ENCODE measurements around the gene MYLK. TPM values are rescaled to one million over a fixed set of nuclear protein-coding genes. Genes with fewer than 3 reads are reported as not detected.
A peak's percentile ranks its signal among the peaks of the same experiment; 100 is the strongest.

The MYLK gene
- total RNA-seq, 1 experiment from 2014 or later, result 52.7 TPM

GRCh38 chr3:123877965-123878364, 6.2 kb downstream of the MYLK start:
- DNase-seq (ENCODE audit: low read depth), result no peak

GRCh38 chr3:123877466-123877865, 6.7 kb downstream of the MYLK start:
- no peak for DNase-seq (ENCODE audit: low read depth)

- DNase-seq (ENCODE audit: low read depth), result no peak
Measured at GRCh38 chr3:123876858-123877257, 7.3 kb downstream of the MYLK start.

- DNase-seq (ENCODE audit: low read depth), result no peak
Measured at GRCh38 chr3:123872621-123873020, 11.5 kb downstream of the MYLK start.

GRCh38 chr3:123871946-123872345, 12.2 kb downstream of the MYLK start:
- no peak for DNase-seq (ENCODE audit: low read depth)

GRCh38 chr3:123870033-123870432, 14.1 kb downstream of the MYLK start:
- peak; percentile 74 for DNase-seq (ENCODE audit: low read depth)

- no peak for DNase-seq (ENCODE audit: low read depth)
Measured at GRCh38 chr3:123869165-123869564, 15.0 kb downstream of the MYLK start.

GRCh38 chr3:123864706-123865105, 19.4 kb downstream of the MYLK start:
- no peak for DNase-seq (ENCODE audit: low read depth)

- no peak for DNase-seq (ENCODE audit: low read depth)
Measured at GRCh38 chr3:123862152-123862551, 22.0 kb downstream of the MYLK start.

- no peak for DNase-seq (ENCODE audit: low read depth)
Measured at GRCh38 chr3:123861081-123861836, 22.9 kb downstream of the MYLK start.

GRCh38 chr3:123859177-123859576, 25.0 kb downstream of the MYLK start:
- DNase-seq (ENCODE audit: low read depth), result no peak

GRCh38 chr3:123854905-123855304, 29.2 kb downstream of the MYLK start:
- no peak for DNase-seq (ENCODE audit: low read depth)

GRCh38 chr3:123853686-123854372, 30.3 kb downstream of the MYLK start:
- no peak for DNase-seq (ENCODE audit: low read depth)

- no peak for DNase-seq (ENCODE audit: low read depth)
Measured at GRCh38 chr3:123847209-123847608, 36.9 kb downstream of the MYLK start.

- DNase-seq (ENCODE audit: low read depth), result no peak
Measured at GRCh38 chr3:123843668-123844067, 40.5 kb downstream of the MYLK start.

- DNase-seq (ENCODE audit: low read depth), result no peak
Measured at GRCh38 chr3:123842711-123843110, 41.4 kb downstream of the MYLK start.

- peak; percentile 16 for DNase-seq (ENCODE audit: low read depth)
Measured at GRCh38 chr3:123841476-123842238, 42.5 kb downstream of the MYLK start.

GRCh38 chr3:123840961-123841360, 43.2 kb downstream of the MYLK start:
- no peak for DNase-seq (ENCODE audit: low read depth)

- DNase-seq (ENCODE audit: low read depth), result no peak
Measured at GRCh38 chr3:123837858-123838257, 46.3 kb downstream of the MYLK start.

- peak; percentile 97 for DNase-seq (ENCODE audit: low read depth)
Measured at GRCh38 chr3:123834631-123835030, 49.5 kb downstream of the MYLK start.

GRCh38 chr3:123833398-123833785, 50.7 kb downstream of the MYLK start:
- DNase-seq (ENCODE audit: low read depth), result no peak

GRCh38 chr3:123832692-123833397, 51.3 kb downstream of the MYLK start:
- DNase-seq (ENCODE audit: low read depth), result no peak
